ENCODE results near the gene CA11. TPM values are rescaled to one million over a fixed set of nuclear protein-coding genes. Genes with fewer than 3 reads are reported as not detected.
A peak's percentile ranks its signal among the peaks of the same experiment; 100 is the strongest.

Gene CA11
- total and polyA plus RNA-seq, 9 of the 15 experiments (the other 6 are each of a cell fraction or from before 2014, with no cell fraction given), result 2.9 to 19.9 (median 8.3) TPM

DNA sequence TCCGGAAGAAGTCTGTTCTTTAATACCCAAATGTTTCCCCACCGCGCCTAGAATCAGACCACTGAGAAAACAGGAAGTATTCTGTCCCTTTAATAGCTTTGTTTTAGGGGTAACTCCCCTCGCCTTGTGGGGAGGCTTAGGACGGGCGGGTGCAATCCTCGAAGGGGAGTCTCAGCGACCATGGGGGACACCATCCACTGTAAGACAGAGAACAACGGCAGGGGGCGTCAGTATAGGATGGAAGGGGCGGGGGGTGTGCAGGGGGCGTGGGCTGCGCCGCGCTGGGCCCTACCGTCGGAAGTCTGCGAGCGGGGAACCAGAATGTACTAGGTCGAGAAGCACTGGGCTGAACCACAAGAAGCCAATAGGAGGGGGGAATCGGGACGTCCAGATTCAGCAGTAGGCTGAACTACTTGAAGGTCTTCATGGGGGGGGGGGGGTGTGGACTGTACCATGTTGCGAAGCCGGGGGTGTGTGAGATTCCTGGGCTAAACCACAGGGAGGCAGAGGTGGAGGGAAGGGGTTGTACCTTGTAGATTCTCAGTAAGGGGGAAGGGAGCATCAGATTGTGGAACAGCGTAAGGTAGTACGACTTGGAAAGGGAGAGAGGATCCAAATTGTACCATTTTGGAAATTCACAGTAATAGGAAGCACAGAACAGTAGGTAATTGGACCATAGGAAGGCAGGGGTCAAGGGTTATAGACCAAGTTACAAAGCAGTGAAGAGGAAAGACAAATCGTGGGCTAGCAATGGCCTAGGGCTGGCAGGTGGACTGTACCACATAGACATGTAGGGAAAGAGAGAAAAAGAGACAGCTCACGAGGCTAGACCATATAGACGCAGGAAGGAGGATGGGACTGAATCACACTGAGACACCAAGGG, 7.8 kb downstream of the CA11 start (continued):
- TF ChIP-seq, protein P1, sequence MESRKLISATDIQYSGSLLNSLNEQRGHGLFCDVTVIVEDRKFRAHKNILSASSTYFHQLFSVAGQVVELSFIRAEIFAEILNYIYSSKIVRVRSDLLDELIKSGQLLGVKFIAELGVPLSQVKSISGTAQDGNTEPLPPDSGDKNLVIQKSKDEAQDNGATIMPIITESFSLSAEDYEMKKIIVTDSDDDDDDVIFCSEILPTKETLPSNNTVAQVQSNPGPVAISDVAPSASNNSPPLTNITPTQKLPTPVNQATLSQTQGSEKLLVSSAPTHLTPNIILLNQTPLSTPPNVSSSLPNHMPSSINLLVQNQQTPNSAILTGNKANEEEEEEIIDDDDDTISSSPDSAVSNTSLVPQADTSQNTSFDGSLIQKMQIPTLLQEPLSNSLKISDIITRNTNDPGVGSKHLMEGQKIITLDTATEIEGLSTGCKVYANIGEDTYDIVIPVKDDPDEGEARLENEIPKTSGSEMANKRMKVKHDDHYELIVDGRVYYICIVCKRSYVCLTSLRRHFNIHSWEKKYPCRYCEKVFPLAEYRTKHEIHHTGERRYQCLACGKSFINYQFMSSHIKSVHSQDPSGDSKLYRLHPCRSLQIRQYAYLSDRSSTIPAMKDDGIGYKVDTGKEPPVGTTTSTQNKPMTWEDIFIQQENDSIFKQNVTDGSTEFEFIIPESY (CRISPR knock-in tag; IDR thresholded peaks at IDR 0.05), result no peak
- peak; percentile 76 for TF ChIP-seq NFIC (IDR thresholded peaks at IDR 0.05)
- TF ChIP-seq NR2F6 (CRISPR knock-in tag; IDR thresholded peaks at IDR 0.05), result no peak
- TF ChIP-seq PTTG1 (tag; IDR thresholded peaks at IDR 0.05; ENCODE audit: low read depth), result no peak; the same call in 1 of the 2 replicates
- no peak for TF ChIP-seq JUNB (CRISPR knock-in tag; conservative IDR thresholded peaks at IDR 0.05)
- 0 out of 2 replicates have a peak, but pooled peaks have one; percentile 16 for TF ChIP-seq POLR2AphosphoS5 (IDR thresholded peaks at IDR 0.05; ENCODE audit: control insufficient read depth, insufficient read depth, low read depth, low read length)
- TF ChIP-seq ZBTB7A (IDR thresholded peaks at IDR 0.05; ENCODE audit: borderline replicate concordance, control insufficient read depth, low read depth, low read length), result peak; percentile 92
- no peak for TF ChIP-seq CAMTA2 (CRISPR knock-in tag; conservative IDR thresholded peaks at IDR 0.05)
- peak; percentile 65 for TF ChIP-seq GABPA (tag; conservative IDR thresholded peaks at IDR 0.05; ENCODE audit: low read depth)
- TF ChIP-seq TRIM24 (IDR thresholded peaks at IDR 0.05), result no peak; a peak in 2 of 4 replicates
- TF ChIP-seq, protein P2, sequence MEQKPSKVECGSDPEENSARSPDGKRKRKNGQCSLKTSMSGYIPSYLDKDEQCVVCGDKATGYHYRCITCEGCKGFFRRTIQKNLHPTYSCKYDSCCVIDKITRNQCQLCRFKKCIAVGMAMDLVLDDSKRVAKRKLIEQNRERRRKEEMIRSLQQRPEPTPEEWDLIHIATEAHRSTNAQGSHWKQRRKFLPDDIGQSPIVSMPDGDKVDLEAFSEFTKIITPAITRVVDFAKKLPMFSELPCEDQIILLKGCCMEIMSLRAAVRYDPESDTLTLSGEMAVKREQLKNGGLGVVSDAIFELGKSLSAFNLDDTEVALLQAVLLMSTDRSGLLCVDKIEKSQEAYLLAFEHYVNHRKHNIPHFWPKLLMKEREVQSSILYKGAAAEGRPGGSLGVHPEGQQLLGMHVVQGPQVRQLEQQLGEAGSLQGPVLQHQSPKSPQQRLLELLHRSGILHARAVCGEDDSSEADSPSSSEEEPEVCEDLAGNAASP (IDR thresholded peaks at IDR 0.05), result no peak
- TF ChIP-seq ZNF507 (tag; conservative IDR thresholded peaks at IDR 0.05), result no peak
- TF ChIP-seq SIRT6 (IDR thresholded peaks at IDR 0.05; ENCODE audit: low read depth, low read length), result no peak
- TF ChIP-seq FOXM1 (IDR thresholded peaks at IDR 0.05; ENCODE audit: low read depth), result peak; percentile 16; the same call in 1 of the 2 replicates
- no peak for TF ChIP-seq FOXM1 (CRISPR knock-in tag; IDR thresholded peaks at IDR 0.05; ENCODE audit: low read depth)
- TF ChIP-seq POU5F1 (IDR thresholded peaks at IDR 0.05; ENCODE audit: borderline replicate concordance, low read depth, low read length, partially characterized antibody), result no peak
- TF ChIP-seq HNRNPH1 (optimal IDR thresholded peaks at IDR 0.05; ENCODE audit: low read depth, low read length), result no peak
- TF ChIP-seq ELF1 (tag; IDR thresholded peaks at IDR 0.05), result peak; percentile 84
- 0 out of 2 replicates have a peak, but pooled peaks have one; percentile 5 for TF ChIP-seq SNIP1 (IDR thresholded peaks at IDR 0.05; ENCODE audit: low read depth)
- TF ChIP-seq CBFA2T3 (IDR thresholded peaks at IDR 0.05), result 0 out of 2 replicates have a peak, but pooled peaks have one; percentile 4
- no peak for TF ChIP-seq SMAD4 (CRISPR knock-in tag; conservative IDR thresholded peaks at IDR 0.05)
- TF ChIP-seq NR1H2 (CRISPR knock-in tag; IDR thresholded peaks at IDR 0.05), result peak; percentile 67; the same call in 1 of the 2 replicates
- TF ChIP-seq ZFPM2 (CRISPR knock-in tag; IDR thresholded peaks at IDR 0.05), result no peak
- peak; percentile 55; the same call in 1 of the 2 replicates for TF ChIP-seq EHMT2 (IDR thresholded peaks at IDR 0.05)
- TF ChIP-seq, protein P3, sequence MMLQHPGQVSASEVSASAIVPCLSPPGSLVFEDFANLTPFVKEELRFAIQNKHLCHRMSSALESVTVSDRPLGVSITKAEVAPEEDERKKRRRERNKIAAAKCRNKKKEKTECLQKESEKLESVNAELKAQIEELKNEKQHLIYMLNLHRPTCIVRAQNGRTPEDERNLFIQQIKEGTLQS (IDR thresholded peaks at IDR 0.05), result no peak
- TF ChIP-seq, protein P3 (CRISPR knock-in tag; conservative IDR thresholded peaks at IDR 0.05), result no peak

Measured in K562 (cell line).